Epithelial cell of proximal tubule (primary cell): Measurements from ENCODE around the gene TBXA2R. TPM values are rescaled to one million over a fixed set of nuclear protein-coding genes. Genes with fewer than 3 reads are reported as not detected.
A peak's percentile ranks its signal among the peaks of the same experiment; 100 is the strongest.

Source experiments
- DNase-seq: peaks from one replicate; pipeline ENCODE4 v3.0.0-alpha.2; 2011; ENCODE audit warnings: low read depth
- H3K4me3 ChIP-seq: 2 replicates; pipeline ENCODE4 v1.5.1; 2011; ENCODE audit warnings: low read depth, mild to moderate bottlenecking, low read length
- CTCF ChIP-seq: conservative IDR thresholded peaks from 2 replicates; pipeline ENCODE4 v1.5.1; 2012; ENCODE audit warnings: low read depth, mild to moderate bottlenecking, low read length
- total RNA-seq: library from RNA; depleted of rRNA; stranded (reverse); fragments of >200 nt; gene quantifications from 2 replicates; pipeline ENCODE4 v1.2.3, GENCODE V29; 2015

TBXA2R gene
- total RNA-seq: 0.17 and 0.51 TPM in 2 replicates

- peak within 1 kb of the TSS; percentile 42 for H3K4me3 ChIP-seq
- no peak for DNase-seq
- TF ChIP-seq CTCF: no peak
Observed at GRCh38 chr19:3606690-3607289, at the start of gene TBXA2R. TSS of gene TBXA2R (minus strand) at chr19:3606875. CDS start at chr19:3600634, 6,241 bp downstream.

- no peak for TF ChIP-seq CTCF
- H3K4me3 ChIP-seq: no peak overlapping the region
- DNase-seq: no peak
Observed at GRCh38 chr19:3656073-3656746, 49.5 kb upstream of the TBXA2R start.

GRCh38 chr19:3655402-3656072 is 48.9 kb upstream of the TBXA2R start:
- H3K4me3 ChIP-seq: no peak overlapping the region
- no peak for DNase-seq

GRCh38 chr19:3653865-3654513 is 47.3 kb upstream of the TBXA2R start:
- no peak for DNase-seq
- H3K4me3 ChIP-seq: no peak overlapping the region
- peak; percentile 28 for TF ChIP-seq CTCF

More at GRCh38 chr19:3655402-3656072, 48.9 kb upstream of the TBXA2R start:
- no peak for TF ChIP-seq CTCF

- no peak overlapping the region for H3K4me3 ChIP-seq
- DNase-seq: no peak
- TF ChIP-seq CTCF: no peak
Observed at GRCh38 chr19:3653081-3653795, 46.6 kb upstream of the TBXA2R start.

- no peak for TF ChIP-seq CTCF
- no peak overlapping the region for H3K4me3 ChIP-seq
- DNase-seq: no peak
Observed at GRCh38 chr19:3652422-3652821, 45.7 kb upstream of the TBXA2R start.
